H1 (cell line): Measurements from ENCODE around the gene CACUL1. TPM values are rescaled to one million over a fixed set of nuclear protein-coding genes. Genes with fewer than 3 reads are reported as not detected.

Source experiments
- CTCF ChIA-PET: fragments of 300-600 bp; sonication (Branson Sonifier 250); formaldehyde crosslinking; loops from one replicate; lab custom pipeline; 2021; ENCODE audit not compliant: partially characterized antibody; lab: Charles Lee
- POLR2A ChIA-PET: fragments of 300-600 bp; sonication (Branson Sonifier 250); formaldehyde crosslinking; loops from one replicate; lab custom pipeline; 2021; ENCODE audit warnings: inconsistent platforms; ENCODE audit not compliant: partially characterized antibody; lab: Charles Lee
- DNase-seq, 2 experiments: peaks; one replicate each; pipeline versions ENCODE4 v3.0.0 to v3.0.0-alpha.2; 2010 to 2022; ENCODE audit warnings: low spot score in 2 of 2, low read depth in 1 of 2, mixed read lengths in 1 of 2
- FAIRE-seq: peaks from 2 replicates; lab custom pipeline; 2011; peaks lifted over from hg19 to GRCh38; lab: Jason Lieb, UNC
- H2AFZ ChIP-seq: 2 replicates; pipeline ENCODE4 v1.8.1; 2012; ENCODE audit warnings: low read length, inconsistent platforms
- H2AK5ac ChIP-seq: 2 replicates; pipeline ENCODE4 v1.6.1; 2013; ENCODE audit warnings: low read depth, low read length
- H2BK120ac ChIP-seq: replicated peaks from 2 replicates; pipeline ENCODE3; 2013; ENCODE audit warnings: low read depth, low read length, inconsistent platforms
- H2BK12ac ChIP-seq: 2 replicates; pipeline ENCODE4 v1.6.1; 2013; ENCODE audit warnings: low read depth, low read length
- H2BK15ac ChIP-seq: 2 replicates; pipeline ENCODE4 v1.6.1; 2013; ENCODE audit warnings: low read length
- H2BK20ac ChIP-seq: 2 replicates; pipeline ENCODE4 v1.6.1; 2013; ENCODE audit warnings: low read length
- H2BK5ac ChIP-seq: 2 replicates; pipeline ENCODE4 v1.6.1; 2013; ENCODE audit warnings: low read depth, low read length
- H3K14ac ChIP-seq: 2 replicates; pipeline ENCODE4 v1.6.1; 2013; ENCODE audit warnings: inconsistent platforms; ENCODE audit not compliant: insufficient read length
- H3K18ac ChIP-seq: 2 replicates; pipeline ENCODE4 v1.6.1; 2013; ENCODE audit warnings: low read length; ENCODE audit errors: extremely low read depth
- H3K23ac ChIP-seq: 2 replicates; pipeline ENCODE4 v1.6.1; 2013; ENCODE audit warnings: inconsistent platforms; ENCODE audit not compliant: insufficient read length
- H3K23me2 ChIP-seq: 2 replicates; pipeline ENCODE4 v1.6.1; 2013; ENCODE audit warnings: low read depth, low read length
- H3K27ac ChIP-seq: 2 replicates; pipeline ENCODE4 v1.6.1; 2011; ENCODE audit warnings: low read depth, low read length, inconsistent platforms
- H3K27me3 ChIP-seq, 4 experiments: replicated peaks in 1 of 4; 1 replicate in 1 of 4; 2 replicates in 3 of 4; pipeline versions ENCODE4 v1.6.1 to v1.8.1; 2011 to 2013; ENCODE audit warnings: low read length in 3 of 4, mild to moderate bottlenecking in 3 of 4, inconsistent platforms in 2 of 4, mixed read lengths in 2 of 4, moderate library complexity in 1 of 4; ENCODE audit not compliant: control insufficient read depth in 3 of 4, insufficient read depth in 3 of 4; ENCODE audit errors: extremely low read depth in 1 of 4
- H3K36me3 ChIP-seq, 4 experiments: 2 replicates each; pipeline versions ENCODE4 v1.6.1 to v1.8.1; 2011 to 2013; ENCODE audit warnings: mild to moderate bottlenecking in 4 of 4, low read length in 3 of 4, moderate library complexity in 2 of 4, control low read depth in 1 of 4, inconsistent platforms in 1 of 4; ENCODE audit not compliant: insufficient read depth in 4 of 4, control insufficient read depth in 2 of 4
- H3K4ac ChIP-seq: replicated peaks from 2 replicates; pipeline ENCODE3; 2013; ENCODE audit warnings: low read length, low read depth, mixed read lengths, inconsistent platforms; ENCODE audit not compliant: insufficient read length
- H3K4me1 ChIP-seq, 4 experiments: replicated peaks in 1 of 4; 1 replicate in 1 of 4; 2 replicates in 3 of 4; pipeline versions ENCODE4 v1.6.1 to v1.8.1; 2011 to 2013; ENCODE audit warnings: low read length in 3 of 4, inconsistent platforms in 2 of 4, mixed read lengths in 1 of 4; ENCODE audit not compliant: insufficient read depth in 4 of 4, control insufficient read depth in 3 of 4
- H3K4me2 ChIP-seq, 2 experiments: 2 replicates each; pipeline versions ENCODE4 v1.6.1 to v1.8.1; 2011 to 2013; ENCODE audit warnings: low read depth in 2 of 2, low read length in 2 of 2, control low read depth in 1 of 2, inconsistent platforms in 1 of 2, mild to moderate bottlenecking in 1 of 2; ENCODE audit not compliant: insufficient read depth in 1 of 2
- H3K4me3 ChIP-seq, 4 experiments: fragments of 200-600, 300-600 bp in 1 of 4; sonication (generic), shearing (Covaris generic), sonication (Bioruptor Twin) in 1 of 4; 2 replicates each; pipeline versions ENCODE4 v1.5.1 to v1.8.1; 2011 to 2016; ENCODE audit warnings: low read length in 4 of 4, low read depth in 3 of 4, control low read depth in 2 of 4, inconsistent platforms in 2 of 4, mild to moderate bottlenecking in 2 of 4, mixed read lengths in 1 of 4, moderate library complexity in 1 of 4; ENCODE audit not compliant: insufficient read depth in 2 of 4; ENCODE audit errors: extremely low read depth in 1 of 4
- H3K56ac ChIP-seq: replicated peaks from 2 replicates; pipeline ENCODE3; 2013; ENCODE audit warnings: low read depth, mild to moderate bottlenecking, mixed read lengths, low read length, inconsistent platforms; ENCODE audit not compliant: insufficient read length
- H3K79me1 ChIP-seq: 2 replicates; pipeline ENCODE4 v1.6.1; 2013; ENCODE audit warnings: low read depth, low read length, control low read depth
- H3K79me2 ChIP-seq, 2 experiments: 2 replicates each; pipeline versions ENCODE4 v1.6.1 to v1.8.1; 2012 to 2013; ENCODE audit warnings: low read length in 2 of 2, mild to moderate bottlenecking in 2 of 2, inconsistent platforms in 1 of 2; ENCODE audit not compliant: insufficient read depth in 2 of 2, control insufficient read depth in 1 of 2
- H3K9ac ChIP-seq, 4 experiments: replicated peaks in 1 of 4; 1 replicate in 1 of 4; 2 replicates in 3 of 4; pipeline versions ENCODE4 v1.6.1 to v1.8.1; 2011 to 2013; ENCODE audit warnings: low read depth in 3 of 4, low read length in 3 of 4, control low read depth in 2 of 4, mild to moderate bottlenecking in 2 of 4, moderate library complexity in 2 of 4, inconsistent platforms in 1 of 4; ENCODE audit errors: extremely low read depth in 1 of 4
- H3K9me3 ChIP-seq, 2 experiments: 2 replicates each; pipeline versions ENCODE4 v1.6.1 to v1.8.1; 2012 to 2013; ENCODE audit warnings: mild to moderate bottlenecking in 2 of 2, moderate library complexity in 2 of 2, control low read depth in 1 of 2, inconsistent platforms in 1 of 2, low read depth in 1 of 2, low read length in 1 of 2, mixed read lengths in 1 of 2; ENCODE audit not compliant: insufficient read depth in 2 of 2
- H4K20me1 ChIP-seq, 2 experiments: replicated peaks in 1 of 2; 2 replicates each; pipeline versions ENCODE3 to v1.8.1; 2011 to 2013; ENCODE audit warnings: inconsistent platforms in 2 of 2, low read length in 2 of 2, mild to moderate bottlenecking in 1 of 2; ENCODE audit not compliant: insufficient read depth in 2 of 2, control insufficient read depth in 1 of 2
- H4K5ac ChIP-seq: 2 replicates; pipeline ENCODE4 v1.6.1; 2013; ENCODE audit warnings: low read length, low read depth, mixed read lengths, inconsistent platforms; ENCODE audit not compliant: insufficient read length
- H4K8ac ChIP-seq: 2 replicates; pipeline ENCODE4 v1.8.0; 2013; ENCODE audit warnings: mild to moderate bottlenecking, moderate library complexity, low read length, inconsistent platforms; ENCODE audit not compliant: insufficient read depth; ENCODE audit errors: extremely low read depth
- H4K91ac ChIP-seq: replicated peaks from 2 replicates; pipeline ENCODE3; 2013; ENCODE audit warnings: low read length, mixed read lengths, inconsistent platforms; ENCODE audit not compliant: insufficient read length
- WGBS, 2 experiments: shearing (Covaris generic) in 1 of 2; methylation state at CpG; one replicate each; pipeline versions ENCODE4 v1.1.6 to v1.1.7; 2013 to 2015; ENCODE audit warnings: low lambda C conversion rate in 2 of 2, mixed read lengths in 2 of 2, inconsistent platforms in 1 of 2, low coverage in 1 of 2, missing lambda C conversion rate in 1 of 2; ENCODE audit not compliant: insufficient replicate concordance in 2 of 2, insufficient coverage in 1 of 2, insufficient read length in 1 of 2; ENCODE audit errors: extremely low coverage in 1 of 2, missing lambda C conversion rate in 1 of 2; 5-methylcytosine and 5-hydroxymethylcytosine counted together
- polyA plus RNA-seq, 7 experiments: library from polyadenylated mRNA; depleted of rRNA in 3 of 7; stranded (reverse) in 5 of 7; unstranded in 2 of 7; fragments of >200 nt in 5 of 7; fragments of 200-250 nt in 2 of 7; gene quantifications; 1 replicate in 5 of 7; 2 replicates in 1 of 7; 4 replicates in 1 of 7; pipeline versions ENCODE4 v1.2.1 to v1.2.3, GENCODE V29; 2011 to 2013; ENCODE audit warnings: missing spikeins in 2 of 7, mixed read lengths in 2 of 7
- total RNA-seq: library from RNA; stranded (reverse); fragmentation: NEBNext Ultra II Directional; extraction: Animal tissue kit (Norgen Biotek cat#: 25700); gene quantifications from 2 replicates; pipeline ENCODE4 v1.2.1, GENCODE V29; 2021
- TF ChIP-seq, protein P1 (sequence below): IDR thresholded peaks from 2 replicates; pipeline ENCODE4 v1.6.1; 2012; ENCODE audit warnings: low read length, inconsistent platforms

Gene CACUL1
- total and polyA plus RNA-seq, 2 of the 8 experiments (the other 6 are each of a cell fraction or from before 2014, with no cell fraction given): 6.5 to 34.2 TPM

- no peak for FAIRE-seq
- Histone ChIP-seq H2AFZ (no peak overlapping the region), H3K79me1 (no peaks in the 10 kb centered on the region), H3K79me2 (no peaks in the 10 kb centered on the region), H3K23ac (no peak overlapping the region), H3K4me1 (no peaks in the 10 kb centered on the region), H3K36me3 (no peaks in the 10 kb centered on the region), H3K9me3 (no peaks in the 10 kb centered on the region), H4K91ac (no peak overlapping the region), H4K8ac (no peak overlapping the region), H3K14ac (no peak overlapping the region), H4K20me1 (peaks cover 0 to 4% of the 10 kb centered on the region in 2 experiments), H4K5ac (no peak overlapping the region), H3K23me2 (no peaks in the 10 kb centered on the region), H3K9ac (no peak overlapping the region), H3K27ac (no peak overlapping the region), H2BK15ac (no peak overlapping the region), H3K4me3 (no peak overlapping the region), H2BK5ac (no peak overlapping the region), H2BK12ac (no peak overlapping the region), H3K27me3 (no peaks in the 10 kb centered on the region), H2AK5ac (no peak overlapping the region), H2BK20ac (no peak overlapping the region), H3K56ac (no peak overlapping the region), H3K4me2 (no peak overlapping the region), H3K4ac (no peak overlapping the region), H3K18ac (no peak overlapping the region), H2BK120ac (no peak overlapping the region)
- POLR2A ChIA-PET: interaction anchor here (1.5 to 2.1 kb wide), 4 partner anchors 7 to 80 kb away, joined by 4 to 9 read pairs (median 6); no protein-coding TSS in a partner anchor
- TF ChIP-seq, protein P1, sequence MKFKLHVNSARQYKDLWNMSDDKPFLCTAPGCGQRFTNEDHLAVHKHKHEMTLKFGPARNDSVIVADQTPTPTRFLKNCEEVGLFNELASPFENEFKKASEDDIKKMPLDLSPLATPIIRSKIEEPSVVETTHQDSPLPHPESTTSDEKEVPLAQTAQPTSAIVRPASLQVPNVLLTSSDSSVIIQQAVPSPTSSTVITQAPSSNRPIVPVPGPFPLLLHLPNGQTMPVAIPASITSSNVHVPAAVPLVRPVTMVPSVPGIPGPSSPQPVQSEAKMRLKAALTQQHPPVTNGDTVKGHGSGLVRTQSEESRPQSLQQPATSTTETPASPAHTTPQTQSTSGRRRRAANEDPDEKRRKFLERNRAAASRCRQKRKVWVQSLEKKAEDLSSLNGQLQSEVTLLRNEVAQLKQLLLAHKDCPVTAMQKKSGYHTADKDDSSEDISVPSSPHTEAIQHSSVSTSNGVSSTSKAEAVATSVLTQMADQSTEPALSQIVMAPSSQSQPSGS: no peak
- WGBS, 2 experiments: 89% methylated on average over 11 of the region's 11 CpGs; no CpG with 5 or more reads in 1 of the 2 experiments
- CTCF ChIA-PET: interaction anchor here (0.8 to 3.6 kb wide), 4 partner anchors 10 to 38 kb away, joined by 3 to 13 read pairs (median 4); no protein-coding TSS in a partner anchor
- DNase-seq: no peak
Measured at GRCh38 chr10:118674226-118674919, 80.4 kb downstream of the CACUL1 start.
